ENCODE results near the gene RXRB.

DNA sequence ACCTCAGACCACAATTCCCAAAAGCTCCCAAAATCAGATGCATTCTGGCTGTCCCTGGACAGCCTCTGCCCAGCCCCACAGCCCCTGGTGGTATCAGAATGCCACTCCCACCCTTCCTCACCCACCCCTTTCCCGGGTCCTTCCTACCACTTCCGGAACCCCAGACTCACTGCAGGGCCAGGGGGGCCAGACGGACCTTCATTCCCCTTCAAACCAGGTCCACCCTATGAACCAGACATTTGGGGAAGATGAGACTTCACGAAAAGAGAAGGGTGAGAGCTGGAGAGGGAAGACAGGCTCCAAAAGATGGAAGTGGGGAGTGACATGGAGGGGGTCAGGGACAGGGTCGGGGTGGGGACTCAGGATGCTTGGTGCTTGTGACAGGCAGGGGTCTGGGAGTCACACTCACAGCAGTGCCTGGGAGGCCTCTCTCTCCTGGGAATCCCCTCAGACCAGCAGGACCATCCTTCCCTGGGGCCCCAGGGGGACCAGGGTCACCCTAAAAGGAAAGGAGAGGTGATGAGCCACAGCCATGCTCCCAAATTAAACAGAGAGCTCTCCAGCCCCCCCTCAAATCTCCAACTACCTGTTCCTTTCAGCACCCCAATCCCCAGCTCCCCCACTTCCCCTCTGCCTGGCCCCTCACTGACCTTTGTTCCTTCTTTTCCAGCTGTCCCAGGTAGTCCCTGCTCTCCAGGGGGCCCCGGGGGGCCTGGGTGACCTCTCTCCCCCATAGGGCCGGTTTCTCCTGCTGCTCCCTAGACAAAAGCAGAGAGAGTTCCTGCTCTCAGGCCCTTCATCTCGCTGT is 28.4 kb downstream of the RXRB start:
- TF ChIP-seq, protein P1, sequence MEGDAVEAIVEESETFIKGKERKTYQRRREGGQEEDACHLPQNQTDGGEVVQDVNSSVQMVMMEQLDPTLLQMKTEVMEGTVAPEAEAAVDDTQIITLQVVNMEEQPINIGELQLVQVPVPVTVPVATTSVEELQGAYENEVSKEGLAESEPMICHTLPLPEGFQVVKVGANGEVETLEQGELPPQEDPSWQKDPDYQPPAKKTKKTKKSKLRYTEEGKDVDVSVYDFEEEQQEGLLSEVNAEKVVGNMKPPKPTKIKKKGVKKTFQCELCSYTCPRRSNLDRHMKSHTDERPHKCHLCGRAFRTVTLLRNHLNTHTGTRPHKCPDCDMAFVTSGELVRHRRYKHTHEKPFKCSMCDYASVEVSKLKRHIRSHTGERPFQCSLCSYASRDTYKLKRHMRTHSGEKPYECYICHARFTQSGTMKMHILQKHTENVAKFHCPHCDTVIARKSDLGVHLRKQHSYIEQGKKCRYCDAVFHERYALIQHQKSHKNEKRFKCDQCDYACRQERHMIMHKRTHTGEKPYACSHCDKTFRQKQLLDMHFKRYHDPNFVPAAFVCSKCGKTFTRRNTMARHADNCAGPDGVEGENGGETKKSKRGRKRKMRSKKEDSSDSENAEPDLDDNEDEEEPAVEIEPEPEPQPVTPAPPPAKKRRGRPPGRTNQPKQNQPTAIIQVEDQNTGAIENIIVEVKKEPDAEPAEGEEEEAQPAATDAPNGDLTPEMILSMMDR (conservative IDR thresholded peaks at IDR 0.05 in 1 of 2, IDR thresholded peaks at IDR 0.05 in 1 of 2; ENCODE audit: low read depth in 1 of 2, low read length in 2 of 2), result no peak
- TF ChIP-seq EZH2 (IDR thresholded peaks at IDR 0.05; ENCODE audit: low read length, missing control alignments), result no peak
